Amygdala (tissue), 56 donors: ENCODE results near the gene DNAH1.
"Not testable (repeated sequence)": the region's sequence is repeated elsewhere in the genome, so short reads cannot be mapped to it uniquely, and the experiment has no call there.

ENCODE experiments used
- DNase-seq, 56 donors: peaks; one replicate each; lab custom pipeline; 2025; lab: John Stamatoyannopoulos, UW

Gene DNAH1

GRCh38 chr3:52315977-52316764 lies at the start of gene DNAH1:
Gene DNAH1 (plus strand): TSS chr3:52316319. CDS start chr3:52322443, 6,124 bp downstream.
- DNase-seq: peak in 9 of 56 donors; percentile 5 to 68 (median 24)

- DNase-seq: no peak
These were observed 48.1 kb upstream of the DNAH1 start for GRCh38 chr3:52268036-52268435.

- DNase-seq: no peak
These were observed 46.3 kb upstream of the DNAH1 start for GRCh38 chr3:52269776-52270175.

- DNase-seq: no peak
These were observed 45.8 kb upstream of the DNAH1 start for GRCh38 chr3:52270252-52270754.

- DNase-seq: not testable (repeated sequence)
These were observed 43.9 kb upstream of the DNAH1 start for GRCh38 chr3:52272172-52272571.

GRCh38 chr3:52272831-52273230 lies 43.3 kb upstream of the DNAH1 start:
- DNase-seq: no peak

- DNase-seq: not testable (repeated sequence)
These were observed 41.3 kb upstream of the DNAH1 start for GRCh38 chr3:52274781-52275180.

- peak in 44 of 56 donors; percentile 14 to 81 (median 52) for DNase-seq
These were observed 38.8 kb upstream of the DNAH1 start for GRCh38 chr3:52277071-52277964.

- peak in 17 of 56 donors; percentile 47 to 90 (median 68) for DNase-seq
These were observed 38.1 kb upstream of the DNAH1 start for GRCh38 chr3:52277972-52278509.

GRCh38 chr3:52278510-52279069 lies 37.5 kb upstream of the DNAH1 start, which contains the start of gene WDR82:
Gene WDR82 (minus strand): TSS chr3:52278649. CDS start chr3:52278361, 288 bp downstream.
- DNase-seq: peak; percentile 73 to 99 (median 92)

GRCh38 chr3:52279596-52279995 lies 36.5 kb upstream of the DNAH1 start:
- no peak for DNase-seq

- DNase-seq: peak in 3 of 56 donors; percentile 5 to 29 (median 17)
These were observed 36.1 kb upstream of the DNAH1 start for GRCh38 chr3:52280050-52280461.

- no peak for DNase-seq
These were observed 33.9 kb upstream of the DNAH1 start for GRCh38 chr3:52281981-52282801.

- no peak for DNase-seq
These were observed 32.8 kb upstream of the DNAH1 start for GRCh38 chr3:52283306-52283705.

GRCh38 chr3:52284051-52284450 lies 32.1 kb upstream of the DNAH1 start:
- DNase-seq: not testable (repeated sequence)

GRCh38 chr3:52286777-52287110 lies 29.4 kb upstream of the DNAH1 start:
- DNase-seq: no peak

GRCh38 chr3:52288674-52289073 lies 27.4 kb upstream of the DNAH1 start:
- DNase-seq: no peak

- no peak for DNase-seq
These were observed 26.8 kb upstream of the DNAH1 start for GRCh38 chr3:52289338-52289746.

GRCh38 chr3:52289747-52290595 lies 26.1 kb upstream of the DNAH1 start:
- no peak for DNase-seq
